Vagina (tissue), 2 donors: ENCODE data around the gene PPP2R3A.

Experiments
- CTCF ChIP-seq, 3 experiments: fragments of 450-650 bp in 2 of 3; fragments of 200-600 bp in 1 of 3; sonication (generic) in 1 of 3; IDR thresholded peaks; one replicate each; pipeline ENCODE4 v1.5.1; 2017 to 2019; ENCODE audit warnings: antibody characterized with exemption in 3 of 3, mild to moderate bottlenecking in 2 of 3, moderate library complexity in 2 of 3
- POLR2AphosphoS5 ChIP-seq, 2 donors: sonication (generic); formaldehyde crosslinking; IDR thresholded peaks; one replicate each; pipeline ENCODE4 v1.9.0; 2017; ENCODE audit warnings: antibody characterized with exemption in 2 of 2, mild to moderate bottlenecking in 2 of 2, low read depth in 1 of 2; ENCODE audit not compliant: insufficient read depth in 1 of 2

GRCh38 chr3:135980343-135980742, 14.8 kb downstream of the PPP2R3A start:
- TF ChIP-seq POLR2AphosphoS5 (IDR thresholded peaks at IDR 0.05; ENCODE audit: insufficient read depth in 1 of 2, low read depth in 1 of 2): no peak
- TF ChIP-seq CTCF (IDR thresholded peaks at IDR 0.05): no peak
